ENCODE results near the gene PRMT2. TPM values are rescaled to one million over a fixed set of nuclear protein-coding genes. Genes with fewer than 3 reads are reported as not detected.

PRMT2 gene
- total RNA-seq, 1 donor from 2014 or later, result 151 TPM

GRCh38 chr21:46597896-46598343, 37.6 kb upstream of the PRMT2 start:
- H3K27me3 Mint-ChIP-seq (ENCODE audit: unreplicated experiment), result peaks cover 14% of the 10 kb centered on the region
- no peak for TF ChIP-seq CTCF (IDR thresholded peaks at IDR 0.05; ENCODE audit: unreplicated experiment)
- H3K4me1 Mint-ChIP-seq (ENCODE audit: unreplicated experiment), result peaks cover 16% of the 10 kb centered on the region
- peaks cover 23% of the 10 kb centered on the region for H3K36me3 Mint-ChIP-seq (ENCODE audit: low read depth, unreplicated experiment)
- peaks cover 14% of the 10 kb centered on the region for H3K9me3 Mint-ChIP-seq (ENCODE audit: unreplicated experiment)
- DNase-seq (ENCODE audit: low spot score), result no peak
- no peak overlapping the region for H3K4me3 Mint-ChIP-seq (ENCODE audit: unreplicated experiment)
- no peak overlapping the region for H3K27ac Mint-ChIP-seq (ENCODE audit: unreplicated experiment)

- Mint-ChIP-seq H3K27ac (ENCODE audit: unreplicated experiment) (peak overlapping the region; percentile 93), H3K9me3 (ENCODE audit: unreplicated experiment) (peaks cover 5% of the 10 kb centered on the region), H3K36me3 (ENCODE audit: low read depth, unreplicated experiment) (peaks cover 14% of the 10 kb centered on the region), H3K4me1 (ENCODE audit: unreplicated experiment) (peaks cover 16% of the 10 kb centered on the region), H3K4me3 (ENCODE audit: unreplicated experiment) (no peak overlapping the region), H3K27me3 (ENCODE audit: unreplicated experiment) (peaks cover 5% of the 10 kb centered on the region)
- peak; percentile 61 for DNase-seq (ENCODE audit: low spot score)
- no peak for TF ChIP-seq CTCF (IDR thresholded peaks at IDR 0.05; ENCODE audit: unreplicated experiment)
Measured at GRCh38 chr21:46598581-46599572, 36.6 kb upstream of the PRMT2 start.

- Mint-ChIP-seq H3K27me3 (ENCODE audit: unreplicated experiment) (peaks cover 5% of the 10 kb centered on the region), H3K36me3 (ENCODE audit: low read depth, unreplicated experiment) (peaks cover 6% of the 10 kb centered on the region), H3K4me3 (ENCODE audit: unreplicated experiment) (no peak overlapping the region), H3K27ac (ENCODE audit: unreplicated experiment) (peak overlapping the region; percentile 93), H3K9me3 (ENCODE audit: unreplicated experiment) (no peaks in the 10 kb centered on the region), H3K4me1 (ENCODE audit: unreplicated experiment) (peaks cover 16% of the 10 kb centered on the region)
- DNase-seq (ENCODE audit: low spot score), result no peak
- no peak for TF ChIP-seq CTCF (IDR thresholded peaks at IDR 0.05; ENCODE audit: unreplicated experiment)
Measured at GRCh38 chr21:46600305-46600704, 35.2 kb upstream of the PRMT2 start.

GRCh38 chr21:46600978-46601377, 34.5 kb upstream of the PRMT2 start:
- no peaks in the 10 kb centered on the region for H3K36me3 Mint-ChIP-seq (ENCODE audit: low read depth, unreplicated experiment)
- H3K27me3 Mint-ChIP-seq (ENCODE audit: unreplicated experiment), result peaks cover 5% of the 10 kb centered on the region
- no peak for DNase-seq (ENCODE audit: low spot score)
- H3K4me3 Mint-ChIP-seq (ENCODE audit: unreplicated experiment), result no peak overlapping the region
- H3K9me3 Mint-ChIP-seq (ENCODE audit: unreplicated experiment), result no peaks in the 10 kb centered on the region
- TF ChIP-seq CTCF (IDR thresholded peaks at IDR 0.05; ENCODE audit: unreplicated experiment), result no peak
- peaks cover 16% of the 10 kb centered on the region for H3K4me1 Mint-ChIP-seq (ENCODE audit: unreplicated experiment)
- H3K27ac Mint-ChIP-seq (ENCODE audit: unreplicated experiment), result no peak overlapping the region

GRCh38 chr21:46603228-46603627, 32.2 kb upstream of the PRMT2 start:
- Mint-ChIP-seq H3K27me3 (ENCODE audit: unreplicated experiment) (peaks cover 5% of the 10 kb centered on the region), H3K27ac (ENCODE audit: unreplicated experiment) (no peak overlapping the region), H3K36me3 (ENCODE audit: low read depth, unreplicated experiment) (no peaks in the 10 kb centered on the region), H3K4me1 (ENCODE audit: unreplicated experiment) (peaks cover 16% of the 10 kb centered on the region), H3K4me3 (ENCODE audit: unreplicated experiment) (no peak overlapping the region), H3K9me3 (ENCODE audit: unreplicated experiment) (no peaks in the 10 kb centered on the region)
- no peak for TF ChIP-seq CTCF (IDR thresholded peaks at IDR 0.05; ENCODE audit: unreplicated experiment)
- no peak for DNase-seq (ENCODE audit: low spot score)
